Brain microvascular endothelial cell (primary cell): ENCODE measurements around the gene ZC3H12D.

Experiments used
- DNase-seq: peaks from one replicate; pipeline ENCODE4 v3.0.0-alpha.2; 2020
- H3K27ac ChIP-seq: fragments of 250-450 bp; sonication (Bioruptor Pico); 2 replicates; pipeline ENCODE4 v1.5.1; 2020; ENCODE audit warnings: mild to moderate bottlenecking, moderate library complexity
- H3K27me3 ChIP-seq: fragments of 250-450 bp; sonication (Bioruptor Pico); replicated peaks from 2 replicates; pipeline ENCODE4 v1.5.1; 2020; ENCODE audit warnings: mild to moderate bottlenecking
- H3K36me3 ChIP-seq: fragments of 250-450 bp; sonication (Bioruptor Pico); replicated peaks from 2 replicates; pipeline ENCODE4 v1.5.1; 2020; ENCODE audit warnings: mild to moderate bottlenecking
- H3K4me3 ChIP-seq: 2 replicates; pipeline ENCODE4 v1.5.1; 2011; ENCODE audit warnings: low read depth, mild to moderate bottlenecking, control low read depth, low read length, moderate library complexity
- CTCF ChIP-seq: IDR thresholded peaks from 2 replicates; pipeline ENCODE4 v1.5.1; 2011; ENCODE audit warnings: low read depth, mild to moderate bottlenecking, moderate library complexity, low read length, control low read depth, inconsistent platforms; ENCODE audit errors: missing control alignments
- in situ Hi-C: cut with HindIII; loops from 2 replicates; pipeline ENCODE4 v1.10.0; 2017; ENCODE audit warnings: low sequenced_read_pairs, low pct_ligation_motif_present

Gene ZC3H12D

GRCh38 chr6:149423964-149424440 is 60.8 kb downstream of the ZC3H12D start:
- Histone ChIP-seq H3K27me3 (no peaks in the 10 kb centered on the region), H3K27ac (no peak overlapping the region), H3K4me3 (no peak overlapping the region), H3K36me3 (no peaks in the 10 kb centered on the region)
- in situ Hi-C loops: loop anchor here (25.0 kb wide), 1 partner anchor 337 kb away; no protein-coding TSS in a partner anchor
- no peak for DNase-seq
- TF ChIP-seq CTCF: no peak

- H3K36me3 ChIP-seq: no peaks in the 10 kb centered on the region
- no peak for DNase-seq
- no peak overlapping the region for H3K4me3 ChIP-seq
- in situ Hi-C loops: loop anchor here (25.0 kb wide), 1 partner anchor 335 kb away; no protein-coding TSS in a partner anchor
- H3K27ac ChIP-seq: no peak overlapping the region
- no peaks in the 10 kb centered on the region for H3K27me3 ChIP-seq
- no peak for TF ChIP-seq CTCF
These were observed 62.2 kb downstream of the ZC3H12D start for GRCh38 chr6:149422581-149422980.

GRCh38 chr6:149421132-149421531 is 63.7 kb downstream of the ZC3H12D start:
- DNase-seq: no peak
- in situ Hi-C loops: loop anchor here (25.0 kb wide), 1 partner anchor 334 kb away; no protein-coding TSS in a partner anchor
- no peak overlapping the region for H3K27ac ChIP-seq
- no peaks in the 10 kb centered on the region for H3K27me3 ChIP-seq
- no peak for TF ChIP-seq CTCF
- H3K36me3 ChIP-seq: no peaks in the 10 kb centered on the region
- no peak overlapping the region for H3K4me3 ChIP-seq

GRCh38 chr6:149419696-149420404 is 65.0 kb downstream of the ZC3H12D start:
- Histone ChIP-seq H3K36me3 (no peaks in the 10 kb centered on the region), H3K4me3 (no peak overlapping the region), H3K27me3 (no peaks in the 10 kb centered on the region), H3K27ac (no peak overlapping the region)
- no peak for TF ChIP-seq CTCF
- no peak for DNase-seq
- in situ Hi-C loops: loop anchor here (25.0 kb wide), 1 partner anchor 333 kb away; no protein-coding TSS in a partner anchor

- no peaks in the 10 kb centered on the region for H3K27me3 ChIP-seq
- TF ChIP-seq CTCF: no peak
- peaks cover 15% of the 10 kb centered on the region for H3K36me3 ChIP-seq
- no peak overlapping the region for H3K27ac ChIP-seq
- DNase-seq: no peak
- no peak overlapping the region for H3K4me3 ChIP-seq
- in situ Hi-C loops: loop anchor here (25.0 kb wide), 1 partner anchor 328 kb away; no protein-coding TSS in a partner anchor
These were observed 70.0 kb downstream of the ZC3H12D start for GRCh38 chr6:149414821-149415220.
